ENCODE results near the gene DPT. TPM values are rescaled to one million over a fixed set of nuclear protein-coding genes. Genes with fewer than 3 reads are reported as not detected.

The DPT gene
- total RNA-seq, 1 donor = 4.3 TPM

DNA sequence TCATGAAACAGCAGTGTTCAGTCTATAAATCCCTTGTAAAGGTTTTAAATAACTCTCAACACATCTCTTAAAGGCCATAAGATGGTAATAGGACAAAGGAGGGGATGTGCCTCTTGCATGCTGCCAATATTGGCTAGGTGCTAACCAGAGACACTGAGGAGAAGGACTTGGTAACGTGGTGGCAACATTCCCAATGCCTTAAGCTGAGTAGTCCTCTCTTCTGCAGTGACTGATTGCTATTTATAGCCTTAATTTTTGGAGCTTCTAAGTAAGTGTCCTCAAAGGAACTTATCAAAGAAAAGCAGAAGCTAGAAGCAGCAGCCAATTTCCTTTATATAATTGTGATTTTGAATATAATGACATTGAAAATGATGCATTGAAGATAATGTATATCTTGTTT is 63.0 kb downstream of the DPT start:
- Histone ChIP-seq H3K9me3 (ENCODE audit: low read depth, low read length) (no peaks in the 10 kb centered on the region), H3K27me3 (ENCODE audit: insufficient read depth, low read length) (no peaks in the 10 kb centered on the region), H3K36me3 (ENCODE audit: insufficient read depth, low read length) (no peaks in the 10 kb centered on the region), H3K4me1 (ENCODE audit: insufficient read depth, low read length) (no peaks in the 10 kb centered on the region), H4K20me1 (ENCODE audit: insufficient read depth, low read length) (no peaks in the 10 kb centered on the region), H3K27ac (ENCODE audit: low read depth, low read length) (no peak overlapping the region), H2AFZ (ENCODE audit: low read length) (no peak overlapping the region), H3K79me2 (ENCODE audit: insufficient read depth, low read length) (no peaks in the 10 kb centered on the region), H3K4me3 (ENCODE audit: insufficient read depth, low read length) (no peak overlapping the region), H3K4me2 (ENCODE audit: insufficient read depth, low read length) (no peak overlapping the region)
- no peak for TF ChIP-seq CTCF (IDR thresholded peaks at IDR 0.05; ENCODE audit: extremely low read depth, low read depth, low read length)
- peak; percentile 45 for DNase-seq (ENCODE audit: insufficient read length, low spot score, missing footprints)

DNA sequence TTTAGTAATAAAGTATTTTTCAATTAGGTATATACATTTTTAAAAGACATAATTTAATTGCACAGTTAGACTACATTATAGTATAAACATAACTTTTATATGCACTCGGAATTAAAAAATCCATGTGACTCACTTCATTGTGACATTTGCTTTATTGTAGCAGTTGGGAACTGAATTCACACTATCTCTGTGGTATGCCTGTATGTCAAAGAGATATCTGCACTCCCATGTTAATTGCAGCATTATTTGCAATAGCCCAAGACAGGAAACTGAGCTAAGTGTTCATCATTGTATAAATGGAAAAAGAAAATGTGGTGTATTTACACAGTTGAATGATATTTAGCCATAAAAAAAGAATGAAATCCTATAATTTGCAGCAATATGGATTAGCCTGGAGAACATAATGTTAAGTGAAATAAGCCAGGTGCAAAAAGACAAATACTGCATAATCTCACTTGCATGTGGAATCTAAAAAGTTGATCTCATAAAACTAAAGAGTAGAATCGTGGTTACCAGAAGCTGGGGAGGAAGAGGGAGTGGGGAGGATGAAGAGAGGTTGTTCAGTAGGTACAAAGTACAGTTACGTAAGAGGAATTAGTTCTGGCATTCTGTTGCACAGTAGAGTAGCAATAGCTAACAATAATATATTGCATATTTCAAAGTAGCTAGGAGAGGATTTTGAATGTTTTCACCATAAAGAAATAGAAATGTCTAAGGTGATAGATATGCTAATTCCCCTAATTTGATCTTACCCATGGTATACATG is 64.8 kb downstream of the DPT start:
- H3K4me3 ChIP-seq (ENCODE audit: insufficient read depth, low read length) = no peak overlapping the region
- H3K79me2 ChIP-seq (ENCODE audit: insufficient read depth, low read length) = no peaks in the 10 kb centered on the region
- TF ChIP-seq CTCF (IDR thresholded peaks at IDR 0.05; ENCODE audit: extremely low read depth, low read depth, low read length) = no peak
- no peak overlapping the region for H3K27ac ChIP-seq (ENCODE audit: low read depth, low read length)
- no peak overlapping the region for H2AFZ ChIP-seq (ENCODE audit: low read length)
- no peak for DNase-seq (ENCODE audit: insufficient read length, low spot score, missing footprints)
- no peaks in the 10 kb centered on the region for H4K20me1 ChIP-seq (ENCODE audit: insufficient read depth, low read length)
- no peaks in the 10 kb centered on the region for H3K4me1 ChIP-seq (ENCODE audit: insufficient read depth, low read length)
- no peaks in the 10 kb centered on the region for H3K9me3 ChIP-seq (ENCODE audit: low read depth, low read length)
- no peaks in the 10 kb centered on the region for H3K27me3 ChIP-seq (ENCODE audit: insufficient read depth, low read length)
- no peak overlapping the region for H3K4me2 ChIP-seq (ENCODE audit: insufficient read depth, low read length)
- no peaks in the 10 kb centered on the region for H3K36me3 ChIP-seq (ENCODE audit: insufficient read depth, low read length)

- TF ChIP-seq CTCF (IDR thresholded peaks at IDR 0.05; ENCODE audit: extremely low read depth, low read depth, low read length) = no peak
- no peak for DNase-seq (ENCODE audit: insufficient read length, low spot score, missing footprints)
- H3K4me1 ChIP-seq (ENCODE audit: insufficient read depth, low read length) = peaks cover 17% of the 10 kb centered on the region
- H3K4me2 ChIP-seq (ENCODE audit: insufficient read depth, low read length) = no peak overlapping the region
- H3K9me3 ChIP-seq (ENCODE audit: low read depth, low read length) = no peaks in the 10 kb centered on the region
- no peak overlapping the region for H3K27ac ChIP-seq (ENCODE audit: low read depth, low read length)
- H2AFZ ChIP-seq (ENCODE audit: low read length) = no peak overlapping the region
- H3K4me3 ChIP-seq (ENCODE audit: insufficient read depth, low read length) = no peak overlapping the region
- no peaks in the 10 kb centered on the region for H3K27me3 ChIP-seq (ENCODE audit: insufficient read depth, low read length)
- no peaks in the 10 kb centered on the region for H4K20me1 ChIP-seq (ENCODE audit: insufficient read depth, low read length)
- H3K79me2 ChIP-seq (ENCODE audit: insufficient read depth, low read length) = no peaks in the 10 kb centered on the region
- no peaks in the 10 kb centered on the region for H3K36me3 ChIP-seq (ENCODE audit: insufficient read depth, low read length)
Observed at GRCh38 chr1:168656485-168656884, 72.5 kb downstream of the DPT start.

DNA sequence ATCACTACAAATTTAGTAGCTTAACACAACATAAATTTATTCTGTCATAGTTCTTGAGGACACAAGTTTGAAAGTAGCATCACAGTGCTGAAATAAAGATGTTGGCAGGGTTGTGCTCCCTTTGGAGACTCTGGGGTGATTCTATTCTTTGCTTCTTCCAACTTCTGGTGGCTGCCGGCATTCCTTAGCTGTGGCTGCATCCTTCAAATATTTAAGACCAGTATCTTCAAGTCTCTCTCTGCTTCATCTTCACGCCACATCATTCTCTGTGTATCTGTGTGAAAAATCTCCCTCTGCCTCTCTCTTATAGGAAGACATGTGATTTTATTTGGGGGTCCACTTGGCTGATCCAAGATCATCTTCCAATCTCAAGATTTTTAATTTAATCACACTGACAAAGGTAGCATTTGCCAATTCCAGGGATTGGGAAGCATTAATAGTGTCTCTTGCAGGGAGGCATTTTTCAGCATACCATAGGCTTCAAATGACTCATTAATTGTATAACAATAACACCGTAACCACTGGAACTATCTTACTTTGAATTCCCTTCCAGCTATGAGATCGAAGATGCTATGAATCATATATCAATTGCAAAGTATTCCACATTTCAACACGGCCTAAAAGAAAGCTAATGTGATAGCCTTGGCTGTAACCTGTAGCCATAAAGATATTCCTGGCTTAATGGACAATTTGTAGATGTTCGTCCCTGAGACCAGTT is 74.6 kb downstream of the DPT start:
- Histone ChIP-seq H4K20me1 (ENCODE audit: insufficient read depth, low read length) (no peaks in the 10 kb centered on the region), H3K27me3 (ENCODE audit: insufficient read depth, low read length) (peaks cover 2% of the 10 kb centered on the region), H3K36me3 (ENCODE audit: insufficient read depth, low read length) (no peaks in the 10 kb centered on the region), H3K79me2 (ENCODE audit: insufficient read depth, low read length) (no peaks in the 10 kb centered on the region), H3K4me3 (ENCODE audit: insufficient read depth, low read length) (no peak overlapping the region), H3K4me2 (ENCODE audit: insufficient read depth, low read length) (no peak overlapping the region), H3K27ac (ENCODE audit: low read depth, low read length) (peak overlapping the region; percentile 26), H3K4me1 (ENCODE audit: insufficient read depth, low read length) (peaks cover 17% of the 10 kb centered on the region), H2AFZ (ENCODE audit: low read length) (no peak overlapping the region), H3K9me3 (ENCODE audit: low read depth, low read length) (no peaks in the 10 kb centered on the region)
- no peak for DNase-seq (ENCODE audit: insufficient read length, low spot score, missing footprints)
- no peak for TF ChIP-seq CTCF (IDR thresholded peaks at IDR 0.05; ENCODE audit: extremely low read depth, low read depth, low read length)
